GM19372 (cell line): Measurements from ENCODE around the gene TNFRSF13B.
"Not testable (repeated sequence)": the region's sequence is repeated elsewhere in the genome, so short reads cannot be mapped to it uniquely, and the experiment has no call there.

ENCODE experiments used
- ATAC-seq: cut with Tn5 transposase; IDR thresholded peaks from one replicate; pipeline ENCODE4 v1.9.1; 2021; ENCODE audit warnings: mild to moderate bottlenecking, low read depth, moderate library complexity; ENCODE audit not compliant: unreplicated experiment

The TNFRSF13B gene

GRCh38 chr17:17007891-17008290 is 36.0 kb upstream of the TNFRSF13B start:
- not testable (repeated sequence) for ATAC-seq

GRCh38 chr17:17004997-17005614 is 33.2 kb upstream of the TNFRSF13B start:
- ATAC-seq = not testable (repeated sequence)

GRCh38 chr17:17004251-17004996 is 32.5 kb upstream of the TNFRSF13B start:
- ATAC-seq = no peak

- ATAC-seq = not testable (repeated sequence)
These were observed 31.1 kb upstream of the TNFRSF13B start for GRCh38 chr17:17002731-17003715.

GRCh38 chr17:17001874-17002520 is 30.1 kb upstream of the TNFRSF13B start:
- no peak for ATAC-seq

- ATAC-seq = no peak
These were observed 29.3 kb upstream of the TNFRSF13B start for GRCh38 chr17:17001076-17001777.

GRCh38 chr17:16999931-17000625 is 28.2 kb upstream of the TNFRSF13B start:
- ATAC-seq = no peak

- no peak for ATAC-seq
These were observed 25.9 kb upstream of the TNFRSF13B start for GRCh38 chr17:16997514-16998429.

- not testable (repeated sequence) for ATAC-seq
These were observed 24.8 kb upstream of the TNFRSF13B start for GRCh38 chr17:16996726-16997125.

- no peak for ATAC-seq
These were observed 24.0 kb upstream of the TNFRSF13B start for GRCh38 chr17:16995930-16996329.

GRCh38 chr17:16994631-16995030 is 22.7 kb upstream of the TNFRSF13B start:
- no peak for ATAC-seq

GRCh38 chr17:16991349-16992009 is 19.6 kb upstream of the TNFRSF13B start:
- ATAC-seq = no peak

GRCh38 chr17:16989953-16990860 is 18.3 kb upstream of the TNFRSF13B start:
- no peak for ATAC-seq

- peak; percentile 27 for ATAC-seq
These were observed 17.5 kb upstream of the TNFRSF13B start for GRCh38 chr17:16989230-16989952.

GRCh38 chr17:16988749-16989229 is 16.9 kb upstream of the TNFRSF13B start:
- peak; percentile 4 for ATAC-seq
